ENCODE data around the gene NME5. TPM values are rescaled to one million over a fixed set of nuclear protein-coding genes. Genes with fewer than 3 reads are reported as not detected.
A peak's percentile ranks its signal among the peaks of the same experiment; 100 is the strongest.

The NME5 gene
- total and polyA plus RNA-seq, 9 of the 15 experiments (the other 6 are each of a cell fraction or from before 2014, with no cell fraction given) = not detected

DNA sequence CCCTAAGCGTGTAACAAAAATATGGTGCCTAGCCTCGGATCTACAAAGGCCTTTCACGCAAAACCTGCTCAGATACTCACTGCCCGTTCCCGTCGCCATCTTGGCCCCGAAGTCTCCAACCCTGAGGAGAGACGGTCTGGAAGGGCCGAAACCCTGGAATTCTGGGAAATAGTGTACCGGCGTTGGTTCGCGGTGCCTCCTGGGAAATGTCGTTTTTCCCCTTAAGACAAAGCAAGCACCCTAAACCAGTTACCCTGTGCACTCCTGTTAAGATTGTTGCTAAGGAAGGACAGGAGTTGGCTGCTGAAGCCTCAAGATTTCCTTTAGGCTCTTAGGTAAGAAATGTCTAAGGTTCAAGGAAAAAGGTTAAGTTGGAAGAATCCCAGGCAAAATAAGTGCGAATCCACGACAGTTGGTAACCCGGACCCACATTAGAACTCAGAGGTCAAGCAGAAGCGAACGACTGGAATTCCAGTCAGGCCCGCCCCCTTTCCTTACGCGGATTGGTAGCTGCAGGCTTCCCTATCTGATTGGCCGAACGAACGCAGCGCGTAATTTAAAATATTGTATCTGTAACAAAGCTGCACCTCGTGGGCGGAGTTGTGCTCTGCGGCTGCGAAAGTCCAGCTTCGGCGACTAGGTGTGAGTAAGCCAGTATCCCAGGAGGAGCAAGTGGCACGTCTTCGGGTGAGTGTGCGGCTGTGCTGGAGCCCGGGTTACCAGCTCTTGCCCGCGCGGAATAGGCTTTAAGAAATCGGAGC lies 39.5 kb upstream of the NME5 start, which contains the start of the genes BRD8 and KIF20A (continued):
- TF ChIP-seq SIRT6 (IDR thresholded peaks at IDR 0.05; ENCODE audit: low read depth, low read length) (no peak), PKNOX1 (IDR thresholded peaks at IDR 0.05) (peak; percentile 57; the same call in 1 of the 2 replicates), PHF20 (IDR thresholded peaks at IDR 0.05; ENCODE audit: partially characterized antibody) (peak; percentile 67), SMC3 (conservative IDR thresholded peaks at IDR 0.05; ENCODE audit: insufficient read depth, low read depth, low read length) (no peak), HMG20A (CRISPR knock-in tag; conservative IDR thresholded peaks at IDR 0.05) (no peak), BACH1 (tag; IDR thresholded peaks at IDR 0.05) (no peak), NFATC3 (IDR thresholded peaks at IDR 0.05) (0 out of 2 replicates have a peak, but pooled peaks have one; percentile 1), ZNF217 (CRISPR knock-in tag; IDR thresholded peaks at IDR 0.05) (no peak), HMGN3 (IDR thresholded peaks at IDR 0.05; ENCODE audit: borderline replicate concordance, extremely low read depth, insufficient read length, low read depth, low read length) (no peak), ZFP91 (CRISPR knock-in tag; IDR thresholded peaks at IDR 0.05) (no peak), STAT6 (CRISPR knock-in tag; IDR thresholded peaks at IDR 0.05) (no peak), MECOM (CRISPR knock-in tag; IDR thresholded peaks at IDR 0.05) (peak; percentile 73), OTX1 (CRISPR knock-in tag; IDR thresholded peaks at IDR 0.05) (no peak), PRMT5 (CRISPR knock-in tag; IDR thresholded peaks at IDR 0.05) (no peak), CCNT2 (IDR thresholded peaks at IDR 0.05; ENCODE audit: borderline replicate concordance, extremely low read depth, insufficient read length, low read depth, low read length) (no peak)
- TF ChIP-seq, protein P1, sequence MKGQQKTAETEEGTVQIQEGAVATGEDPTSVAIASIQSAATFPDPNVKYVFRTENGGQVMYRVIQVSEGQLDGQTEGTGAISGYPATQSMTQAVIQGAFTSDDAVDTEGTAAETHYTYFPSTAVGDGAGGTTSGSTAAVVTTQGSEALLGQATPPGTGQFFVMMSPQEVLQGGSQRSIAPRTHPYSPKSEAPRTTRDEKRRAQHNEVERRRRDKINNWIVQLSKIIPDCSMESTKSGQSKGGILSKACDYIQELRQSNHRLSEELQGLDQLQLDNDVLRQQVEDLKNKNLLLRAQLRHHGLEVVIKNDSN (CRISPR knock-in tag; IDR thresholded peaks at IDR 0.05) = peak; percentile 51; the same call in 1 of the 2 replicates
- TF ChIP-seq, protein P2, sequence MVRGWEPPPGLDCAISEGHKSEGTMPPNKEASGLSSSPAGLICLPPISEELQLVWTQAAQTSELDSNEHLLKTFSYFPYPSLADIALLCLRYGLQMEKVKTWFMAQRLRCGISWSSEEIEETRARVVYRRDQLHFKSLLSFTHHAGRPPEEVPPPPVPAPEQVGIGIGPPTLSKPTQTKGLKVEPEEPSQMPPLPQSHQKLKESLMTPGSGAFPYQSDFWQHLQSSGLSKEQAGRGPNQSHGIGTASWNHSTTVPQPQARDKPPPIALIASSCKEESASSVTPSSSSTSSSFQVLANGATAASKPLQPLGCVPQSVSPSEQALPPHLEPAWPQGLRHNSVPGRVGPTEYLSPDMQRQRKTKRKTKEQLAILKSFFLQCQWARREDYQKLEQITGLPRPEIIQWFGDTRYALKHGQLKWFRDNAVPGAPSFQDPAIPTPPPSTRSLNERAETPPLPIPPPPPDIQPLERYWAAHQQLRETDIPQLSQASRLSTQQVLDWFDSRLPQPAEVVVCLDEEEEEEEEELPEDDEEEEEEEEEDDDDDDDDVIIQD (CRISPR knock-in tag; IDR thresholded peaks at IDR 0.05) = no peak
- TF ChIP-seq, protein P3, sequence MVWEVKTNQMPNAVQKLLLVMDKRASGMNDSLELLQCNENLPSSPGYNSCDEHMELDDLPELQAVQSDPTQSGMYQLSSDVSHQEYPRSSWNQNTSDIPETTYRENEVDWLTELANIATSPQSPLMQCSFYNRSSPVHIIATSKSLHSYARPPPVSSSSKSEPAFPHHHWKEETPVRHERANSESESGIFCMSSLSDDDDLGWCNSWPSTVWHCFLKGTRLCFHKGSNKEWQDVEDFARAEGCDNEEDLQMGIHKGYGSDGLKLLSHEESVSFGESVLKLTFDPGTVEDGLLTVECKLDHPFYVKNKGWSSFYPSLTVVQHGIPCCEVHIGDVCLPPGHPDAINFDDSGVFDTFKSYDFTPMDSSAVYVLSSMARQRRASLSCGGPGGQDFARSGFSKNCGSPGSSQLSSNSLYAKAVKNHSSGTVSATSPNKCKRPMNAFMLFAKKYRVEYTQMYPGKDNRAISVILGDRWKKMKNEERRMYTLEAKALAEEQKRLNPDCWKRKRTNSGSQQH (CRISPR knock-in tag; IDR thresholded peaks at IDR 0.05) = no peak
